Naive B cell (primary cell): Measurements from ENCODE around the gene SORL1. TPM values are rescaled to one million over a fixed set of nuclear protein-coding genes. Genes with fewer than 3 reads are reported as not detected.

Source experiments
- ATAC-seq, 2 donors: fragments of 150-1000 bp; cut with Tn5 transposase; 2 replicates each; pipeline ENCODE4 v1.10.0; 2021; ENCODE audit warnings: low read depth in 2 of 2, mild to moderate bottlenecking in 2 of 2, moderate library complexity in 2 of 2
- DNase-seq: peaks from one replicate; pipeline ENCODE4 v3.0.0; 2022
- H3K27ac Mint-ChIP-seq, 6 donors: one replicate each; pipeline ENCODE4 v1.8.0; 2020 to 2022; ENCODE audit warnings: mild to moderate bottlenecking in 6 of 6, mixed read lengths in 6 of 6, moderate library complexity in 5 of 6, inconsistent platforms in 2 of 6
- H3K27me3 Mint-ChIP-seq, 3 donors: one replicate each; pipeline ENCODE4 v1.8.0; 2021 to 2022; ENCODE audit warnings: mixed read lengths in 3 of 3, mild to moderate bottlenecking in 1 of 3
- H3K36me3 Mint-ChIP-seq, 2 donors: one replicate each; pipeline ENCODE4 v1.8.0; 2020 to 2022; ENCODE audit warnings: mixed read lengths in 2 of 2, inconsistent platforms in 1 of 2, mild to moderate bottlenecking in 1 of 2
- H3K4me1 Mint-ChIP-seq, 3 donors: one replicate each; pipeline ENCODE4 v1.8.0; 2020 to 2022; ENCODE audit warnings: mixed read lengths in 3 of 3, inconsistent platforms in 1 of 3, mild to moderate bottlenecking in 1 of 3, moderate library complexity in 1 of 3
- H3K4me3 Mint-ChIP-seq, 8 donors: one replicate each; pipeline ENCODE4 v1.8.0; 2020 to 2022; ENCODE audit warnings: mild to moderate bottlenecking in 8 of 8, mixed read lengths in 8 of 8, moderate library complexity in 8 of 8, inconsistent platforms in 2 of 8
- H3K9me3 Mint-ChIP-seq, 7 donors: one replicate each; pipeline ENCODE4 v1.8.0; 2020 to 2022; ENCODE audit warnings: mixed read lengths in 7 of 7, mild to moderate bottlenecking in 5 of 7, inconsistent platforms in 2 of 7, moderate library complexity in 1 of 7
- polyA plus RNA-seq, 6 donors: library from polyadenylated mRNA; unstranded; fragments of 300-500 nt; fragmentation: Illumina TruSeq; gene quantifications; one replicate each; pipeline ENCODE4 v1.2.3, GENCODE V29; 2021; ENCODE audit warnings: low read depth in 6 of 6

SORL1 gene
- polyA plus RNA-seq, 6 donors from 2014 or later: 61.7 to 102 (median 83.8) TPM

DNA sequence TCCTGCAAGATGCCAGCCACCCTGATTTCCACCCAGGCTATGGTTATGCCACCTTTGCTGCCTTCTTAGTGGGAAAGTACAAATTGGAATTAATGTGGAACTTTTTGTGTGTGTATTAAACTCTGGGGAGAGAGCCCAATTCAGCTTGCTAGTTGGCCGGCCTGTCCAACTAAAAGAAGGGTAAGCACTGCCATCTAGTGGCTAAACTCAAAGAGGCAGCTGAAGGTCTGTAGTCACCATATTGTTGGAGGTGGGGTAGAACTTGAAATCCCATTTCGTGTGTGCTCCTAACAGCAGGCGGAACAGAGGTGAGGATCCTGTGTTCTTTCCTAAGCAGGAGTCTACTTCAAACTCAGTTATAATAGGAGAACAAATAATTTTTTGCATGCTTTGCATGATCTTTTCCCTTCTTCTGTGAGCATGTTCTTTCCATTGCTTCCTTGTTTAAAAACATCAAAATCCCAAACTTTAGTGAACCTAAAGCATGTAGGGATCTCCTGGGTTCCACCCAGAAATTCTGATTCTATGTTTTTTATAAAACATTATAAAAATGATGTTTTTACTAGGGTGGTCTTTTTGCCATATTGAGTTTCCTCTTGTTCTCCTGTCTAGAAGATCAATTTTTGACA lies 139.4 kb downstream of the SORL1 start:
- Mint-ChIP-seq H3K9me3 (no peaks in the 10 kb centered on the region), H3K4me1 (peaks cover 28 to 37% (median 33%) of the 10 kb centered on the region in 3 donors), H3K4me3 (peak overlapping the region in 5 of 8 donors; percentile 57 to 84 (median 76)), H3K27me3 (no peaks in the 10 kb centered on the region), H3K27ac (peak overlapping the region in 2 of 6 donors; percentile 51 to 87), H3K36me3 (peaks cover 22 to 42% of the 10 kb centered on the region in 2 donors)
- DNase-seq: peak; percentile 73
- ATAC-seq: peak; percentile 40 to 53

- ATAC-seq (no peak), DNase-seq (no peak)
- Mint-ChIP-seq H3K4me3 (peak overlapping the region in 1 of 8 donors; percentile 7), H3K4me1 (peaks cover 28 to 37% (median 33%) of the 10 kb centered on the region in 3 donors), H3K9me3 (no peaks in the 10 kb centered on the region), H3K36me3 (peaks cover 23 to 44% of the 10 kb centered on the region in 2 donors), H3K27me3 (no peaks in the 10 kb centered on the region), H3K27ac (peak overlapping the region in 1 of 6 donors; percentile 1)
Measured at GRCh38 chr11:121592708-121593107, 140.6 kb downstream of the SORL1 start.

DNA sequence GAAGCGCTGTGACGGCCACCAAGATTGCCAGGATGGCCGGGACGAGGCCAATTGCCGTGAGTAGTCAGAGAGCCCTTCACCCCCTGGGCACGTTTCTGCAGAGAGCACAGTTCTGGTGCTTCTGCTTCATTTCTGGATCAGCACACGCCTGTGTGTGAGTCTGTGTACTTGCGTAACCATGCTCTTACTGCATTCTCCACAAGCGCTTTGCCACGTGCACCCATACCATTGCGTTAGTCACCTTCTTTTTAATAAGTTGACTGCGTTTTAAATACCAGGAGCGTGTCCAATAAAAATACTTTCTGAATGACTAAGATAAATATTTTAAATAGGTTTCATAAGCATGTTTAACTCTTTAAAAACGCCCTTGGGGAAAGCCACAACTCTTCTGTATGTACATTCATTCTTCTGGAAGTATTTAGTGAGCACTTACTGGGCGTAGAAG lies 143.6 kb downstream of the SORL1 start:
- ATAC-seq (no peak), DNase-seq (no peak)
- H3K27ac Mint-ChIP-seq: no peak overlapping the region
- no peaks in the 10 kb centered on the region for H3K27me3 Mint-ChIP-seq
- H3K36me3 Mint-ChIP-seq: peaks cover 40 to 60% of the 10 kb centered on the region in 2 donors
- no peak overlapping the region for H3K4me3 Mint-ChIP-seq
- H3K4me1 Mint-ChIP-seq: peaks cover 7 to 8% (median 8%) of the 10 kb centered on the region in 3 donors
- H3K9me3 Mint-ChIP-seq: no peaks in the 10 kb centered on the region

GRCh38 chr11:121596195-121597155 lies 144.4 kb downstream of the SORL1 start:
- Mint-ChIP-seq H3K4me1 (peaks cover under 1% of the 10 kb centered on the region in 3 donors), H3K9me3 (no peaks in the 10 kb centered on the region), H3K27me3 (no peaks in the 10 kb centered on the region), H3K27ac (no peak overlapping the region), H3K4me3 (no peak overlapping the region), H3K36me3 (peaks cover 40 to 56% of the 10 kb centered on the region in 2 donors)
- DNase-seq (no peak), ATAC-seq (no peak)

DNA sequence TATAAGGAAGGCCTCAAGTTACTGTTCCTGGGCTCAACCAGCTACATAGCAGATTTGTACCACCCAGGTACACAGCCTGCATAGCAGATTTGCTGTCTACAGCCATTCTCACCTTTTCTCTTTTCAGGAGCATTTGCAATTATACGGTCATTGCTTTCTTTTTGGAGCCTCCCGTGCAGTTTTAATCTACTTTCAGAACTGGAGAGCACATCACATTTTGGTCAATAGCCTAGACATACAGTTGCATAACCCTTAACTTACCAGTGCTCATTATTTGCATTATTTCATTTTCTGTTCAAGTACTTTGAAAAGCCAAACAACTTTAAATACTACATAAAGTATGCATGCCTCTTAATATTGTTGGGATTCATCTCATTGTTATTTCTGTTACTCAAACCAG lies 151.2 kb downstream of the SORL1 start:
- no peak for ATAC-seq
- Mint-ChIP-seq H3K9me3 (no peaks in the 10 kb centered on the region), H3K27me3 (no peaks in the 10 kb centered on the region), H3K36me3 (peaks cover 42 to 55% of the 10 kb centered on the region in 2 donors), H3K4me1 (no peaks in the 10 kb centered on the region), H3K27ac (peak overlapping the region in 1 of 6 donors; percentile 9), H3K4me3 (no peak overlapping the region)
- no peak for DNase-seq

GRCh38 chr11:121604152-121604551 lies 152.0 kb downstream of the SORL1 start:
- Mint-ChIP-seq H3K4me3 (no peak overlapping the region), H3K9me3 (no peaks in the 10 kb centered on the region), H3K4me1 (no peaks in the 10 kb centered on the region), H3K27ac (no peak overlapping the region), H3K36me3 (peaks cover 47 to 60% of the 10 kb centered on the region in 2 donors), H3K27me3 (no peaks in the 10 kb centered on the region)
- DNase-seq (no peak), ATAC-seq (no peak)

DNA sequence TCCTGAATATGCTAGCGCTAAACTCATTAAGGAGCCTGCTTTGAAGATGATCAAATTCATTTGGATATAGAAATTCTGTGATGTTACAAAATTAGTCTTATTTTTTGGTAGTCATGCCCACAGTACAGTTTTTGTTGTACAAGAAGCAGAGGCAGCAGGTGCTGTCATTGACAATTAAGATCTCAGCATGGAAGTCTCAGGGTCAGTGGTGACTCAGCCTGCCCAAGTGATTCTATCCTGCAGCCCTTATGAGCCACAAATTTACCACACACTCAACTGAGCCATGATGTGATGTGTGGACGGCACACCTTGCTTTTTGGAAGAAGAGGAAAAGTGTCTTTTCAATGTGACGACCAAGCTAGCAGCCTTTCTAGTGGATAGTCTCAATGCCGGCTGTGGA lies 154.2 kb downstream of the SORL1 start:
- Mint-ChIP-seq H3K36me3 (peaks cover 53 to 65% of the 10 kb centered on the region in 2 donors), H3K9me3 (no peaks in the 10 kb centered on the region), H3K4me3 (no peak overlapping the region), H3K27ac (peak overlapping the region in 1 of 6 donors; percentile 71), H3K27me3 (no peaks in the 10 kb centered on the region), H3K4me1 (no peaks in the 10 kb centered on the region)
- ATAC-seq (no peak), DNase-seq (no peak)

- Mint-ChIP-seq H3K27ac (no peak overlapping the region), H3K36me3 (peaks cover 49 to 60% of the 10 kb centered on the region in 2 donors), H3K9me3 (no peaks in the 10 kb centered on the region), H3K27me3 (no peaks in the 10 kb centered on the region), H3K4me1 (no peaks in the 10 kb centered on the region), H3K4me3 (no peak overlapping the region)
- ATAC-seq (no peak), DNase-seq (no peak)
Measured at GRCh38 chr11:121607341-121607740, 155.2 kb downstream of the SORL1 start.

GRCh38 chr11:121608545-121609098 lies 156.5 kb downstream of the SORL1 start:
- no peaks in the 10 kb centered on the region for H3K4me1 Mint-ChIP-seq
- H3K9me3 Mint-ChIP-seq: no peaks in the 10 kb centered on the region
- peaks cover 45 to 62% of the 10 kb centered on the region in 2 donors for H3K36me3 Mint-ChIP-seq
- H3K4me3 Mint-ChIP-seq: no peak overlapping the region
- peak overlapping the region in 1 of 6 donors; percentile 22 for H3K27ac Mint-ChIP-seq
- DNase-seq (no peak), ATAC-seq (no peak)
- H3K27me3 Mint-ChIP-seq: no peaks in the 10 kb centered on the region

DNA sequence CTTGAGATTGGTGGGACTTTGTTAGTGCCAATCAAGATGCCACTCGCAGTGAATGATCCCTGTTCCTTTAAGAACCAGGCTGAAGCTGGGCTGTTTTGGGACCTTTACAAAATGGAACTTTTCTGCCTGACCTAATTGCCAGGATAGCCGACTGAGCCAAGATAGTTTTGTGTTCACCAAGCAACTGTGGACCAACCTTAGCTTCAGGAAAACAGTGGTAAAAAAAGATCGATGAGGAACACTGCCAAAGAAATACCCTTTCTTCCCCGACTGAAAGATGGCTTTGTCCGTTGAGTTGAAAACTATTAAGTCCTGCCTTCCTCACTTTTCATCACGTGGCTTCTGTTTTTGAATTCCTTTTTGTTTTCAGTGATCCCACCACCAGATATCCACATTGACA lies 158.6 kb downstream of the SORL1 start:
- Mint-ChIP-seq H3K27me3 (no peaks in the 10 kb centered on the region), H3K36me3 (peaks cover 60 to 67% of the 10 kb centered on the region in 2 donors), H3K4me3 (no peak overlapping the region), H3K9me3 (no peaks in the 10 kb centered on the region), H3K27ac (no peak overlapping the region), H3K4me1 (no peaks in the 10 kb centered on the region)
- DNase-seq (no peak), ATAC-seq (no peak)

DNA sequence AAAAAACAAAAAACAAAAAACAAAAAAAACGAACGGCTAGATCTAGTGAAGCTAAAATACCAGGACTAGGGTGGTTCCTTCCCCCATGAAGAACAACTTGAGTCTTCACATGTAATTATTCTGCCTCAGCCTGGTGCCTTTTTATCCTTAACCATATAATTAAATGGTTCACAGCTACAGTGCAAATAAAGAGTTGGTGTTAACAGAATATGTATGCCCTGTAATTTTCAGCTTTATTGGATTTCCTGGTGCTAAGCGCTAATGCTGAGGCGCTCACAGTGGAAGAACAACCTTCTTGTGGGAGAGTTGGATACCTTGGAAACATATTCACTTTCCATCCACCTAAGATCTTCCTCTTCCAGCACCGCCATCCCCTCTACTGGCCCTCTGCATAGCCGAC lies 159.1 kb downstream of the SORL1 start:
- ATAC-seq (no peak), DNase-seq (no peak)
- Mint-ChIP-seq H3K4me1 (no peaks in the 10 kb centered on the region), H3K4me3 (no peak overlapping the region), H3K27me3 (no peaks in the 10 kb centered on the region), H3K36me3 (peaks cover 63 to 65% of the 10 kb centered on the region in 2 donors), H3K27ac (no peak overlapping the region), H3K9me3 (no peaks in the 10 kb centered on the region)

DNA sequence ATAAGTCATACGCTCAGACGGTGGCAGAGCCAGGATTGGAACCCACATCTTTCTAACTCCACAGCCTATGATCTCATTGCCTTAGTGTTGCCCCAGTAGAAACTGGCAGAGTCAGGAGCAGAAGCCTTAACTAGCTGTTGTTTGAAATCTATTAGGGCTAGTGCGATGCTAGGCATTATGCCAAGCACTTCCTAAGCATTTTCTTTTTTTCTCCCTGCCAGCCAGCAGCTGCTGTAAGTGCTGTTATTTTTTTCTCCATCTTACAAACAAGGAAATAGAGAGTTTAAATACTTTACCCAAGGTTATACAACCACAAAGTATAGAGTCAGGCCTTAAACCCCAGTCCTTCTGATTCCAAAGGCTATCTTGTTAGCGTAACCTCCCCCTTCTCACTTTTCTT lies 161.6 kb downstream of the SORL1 start:
- H3K4me3 Mint-ChIP-seq: no peak overlapping the region
- H3K27me3 Mint-ChIP-seq: no peaks in the 10 kb centered on the region
- no peaks in the 10 kb centered on the region for H3K9me3 Mint-ChIP-seq
- H3K4me1 Mint-ChIP-seq: no peaks in the 10 kb centered on the region
- DNase-seq (no peak), ATAC-seq (no peak)
- H3K27ac Mint-ChIP-seq: no peak overlapping the region
- peaks cover 51 to 59% of the 10 kb centered on the region in 2 donors for H3K36me3 Mint-ChIP-seq

GRCh38 chr11:121614636-121615240 lies 162.6 kb downstream of the SORL1 start:
- ATAC-seq (no peak), DNase-seq (no peak)
- no peaks in the 10 kb centered on the region for H3K9me3 Mint-ChIP-seq
- H3K4me3 Mint-ChIP-seq: peak overlapping the region in 1 of 8 donors; percentile 48
- no peaks in the 10 kb centered on the region for H3K27me3 Mint-ChIP-seq
- no peaks in the 10 kb centered on the region for H3K4me1 Mint-ChIP-seq
- peaks cover 42 to 54% of the 10 kb centered on the region in 2 donors for H3K36me3 Mint-ChIP-seq
- no peak overlapping the region for H3K27ac Mint-ChIP-seq
